HG02852 (cell line): ENCODE data around the gene SGSM1.
"Not testable (repeated sequence)": the region's sequence is repeated elsewhere in the genome, so short reads cannot be mapped to it uniquely, and the experiment has no call there.

ENCODE experiments used
- ATAC-seq: cut with Tn5 transposase; IDR thresholded peaks from one replicate; pipeline ENCODE4 v1.9.1; 2021; ENCODE audit warnings: mild to moderate bottlenecking, moderate library complexity; ENCODE audit not compliant: unreplicated experiment

The SGSM1 gene

GRCh38 chr22:24834845-24835570, 29.0 kb downstream of the SGSM1 start:
- no peak for ATAC-seq

- ATAC-seq = no peak
These were observed 30.3 kb downstream of the SGSM1 start for GRCh38 chr22:24836282-24836681.

GRCh38 chr22:24837517-24837916, 31.5 kb downstream of the SGSM1 start:
- not testable (repeated sequence) for ATAC-seq

- ATAC-seq = no peak
These were observed 35.2 kb downstream of the SGSM1 start for GRCh38 chr22:24841261-24841660.

- ATAC-seq = no peak
These were observed 37.0 kb downstream of the SGSM1 start for GRCh38 chr22:24843048-24843447.

- no peak for ATAC-seq
These were observed 39.3 kb downstream of the SGSM1 start for GRCh38 chr22:24845041-24845898.

GRCh38 chr22:24847490-24847889, 41.5 kb downstream of the SGSM1 start:
- no peak for ATAC-seq

- ATAC-seq = no peak
These were observed 42.7 kb downstream of the SGSM1 start for GRCh38 chr22:24848559-24849168.

GRCh38 chr22:24855794-24856193, 49.8 kb downstream of the SGSM1 start:
- ATAC-seq = no peak

- no peak for ATAC-seq
These were observed 51.6 kb downstream of the SGSM1 start for GRCh38 chr22:24857576-24857975.

GRCh38 chr22:24859587-24859986, 53.6 kb downstream of the SGSM1 start:
- ATAC-seq = no peak

- no peak for ATAC-seq
These were observed 59.5 kb downstream of the SGSM1 start for GRCh38 chr22:24865508-24865907.

- no peak for ATAC-seq
These were observed 61.5 kb downstream of the SGSM1 start for GRCh38 chr22:24867323-24868022.

- no peak for ATAC-seq
These were observed 63.0 kb downstream of the SGSM1 start for GRCh38 chr22:24868979-24869378.

- no peak for ATAC-seq
These were observed 65.7 kb downstream of the SGSM1 start for GRCh38 chr22:24871611-24872205.

GRCh38 chr22:24873226-24873625, 67.2 kb downstream of the SGSM1 start:
- ATAC-seq = no peak

GRCh38 chr22:24875862-24876506, 70.0 kb downstream of the SGSM1 start:
- no peak for ATAC-seq

- ATAC-seq = no peak
These were observed 70.7 kb downstream of the SGSM1 start for GRCh38 chr22:24876700-24877099.

GRCh38 chr22:24878969-24879368, 73.0 kb downstream of the SGSM1 start:
- no peak for ATAC-seq

GRCh38 chr22:24883432-24883831, 77.4 kb downstream of the SGSM1 start:
- no peak for ATAC-seq
